Measurements from ENCODE around the gene CAMTA1. TPM values are rescaled to one million over a fixed set of nuclear protein-coding genes. Genes with fewer than 3 reads are reported as not detected.

The CAMTA1 gene
- total and polyA plus RNA-seq, 9 of the 15 experiments (the other 6 are each of a cell fraction or from before 2014, with no cell fraction given), result 43.9 to 161 (median 65.9) TPM

- Histone ChIP-seq H3K27ac (ENCODE audit: extremely low read depth, low read depth, low read length) (no peak overlapping the region), H3K27me3 (ENCODE audit: control insufficient read depth in 2 of 2, insufficient read depth in 2 of 2, low read length in 2 of 2) (peaks cover 48 to 89% of the 10 kb centered on the region in 2 experiments), H3K4me3 (no peak overlapping the region), H4K20me1 (replicated peaks; ENCODE audit: control insufficient read depth, insufficient read depth, low read length) (peaks cover 9% of the 10 kb centered on the region; the same call in 1 of the 2 replicates), H2AFZ (ENCODE audit: low read depth, low read length) (no peak overlapping the region), H3K4me2 (ENCODE audit: insufficient read depth, low read length) (no peak overlapping the region), H3K9me1 (ENCODE audit: control insufficient read depth, insufficient read depth, low read length) (no peaks in the 10 kb centered on the region), H3K9ac (ENCODE audit: insufficient read depth in 1 of 2, low read depth in 2 of 2, low read length in 2 of 2) (no peak overlapping the region), H3K79me2 (ENCODE audit: control insufficient read depth, insufficient read depth, low read length) (no peaks in the 10 kb centered on the region), H3K4me1 (replicated peaks in 1 of 2; ENCODE audit: control insufficient read depth in 2 of 2, insufficient read depth in 2 of 2, low read length in 2 of 2) (no peaks in the 10 kb centered on the region), H3K36me3 (ENCODE audit: control insufficient read depth, insufficient read depth, low read length) (no peaks in the 10 kb centered on the region), H3K9me3 (replicated peaks; ENCODE audit: control insufficient read depth, insufficient read depth, low read depth, low read length) (no peaks in the 10 kb centered on the region)
- ATAC-seq (no peak), DNase-seq (ENCODE audit: extremely low read depth in 1 of 4, low spot score in 3 of 4) (no peak), FAIRE-seq (no peak)
- intact Hi-C loops (cut with micrococcal nuclease) (no loop called here), in situ Hi-C loops (cut with MboI) (no loop called here)
- TF ChIP-seq CBFA2T2 (conservative IDR thresholded peaks at IDR 0.05), result no peak
- no peak for TF ChIP-seq CREB5 (CRISPR knock-in tag; IDR thresholded peaks at IDR 0.05)
- TF ChIP-seq ELF4 (CRISPR knock-in tag; IDR thresholded peaks at IDR 0.05), result no peak
- TF ChIP-seq FOS (IDR thresholded peaks at IDR 0.05; ENCODE audit: extremely low read depth, insufficient read length), result no peak
- no peak for TF ChIP-seq SP2 (IDR thresholded peaks at IDR 0.05; ENCODE audit: extremely low read depth, low read depth, low read length, poor library complexity, severe bottlenecking)
- TF ChIP-seq ZMIZ1 (IDR thresholded peaks at IDR 0.05; ENCODE audit: low read depth in 2 of 2, low read length in 2 of 2), result no peak
- no peak for TF ChIP-seq MTA1 (IDR thresholded peaks at IDR 0.05; ENCODE audit: borderline replicate concordance)
- TF ChIP-seq ZNF77 (CRISPR knock-in tag; IDR thresholded peaks at IDR 0.05), result no peak
- no peak for TF ChIP-seq TFAP4 (CRISPR knock-in tag; IDR thresholded peaks at IDR 0.05; ENCODE audit: borderline replicate concordance)
- TF ChIP-seq ZNF232 (CRISPR knock-in tag; IDR thresholded peaks at IDR 0.05), result no peak
- no peak for TF ChIP-seq ZNF696 (CRISPR knock-in tag; conservative IDR thresholded peaks at IDR 0.05)
- ChIA-PET CTCF (ENCODE audit: low intra/inter-chr PET ratio) (no interaction called here), POLR2A (no interaction called here)
- BruUV-seq (replicated peaks), result no TSS peak
- under 1% methylated on average over 12 of the region's 12 CpGs for WGBS (ENCODE audit: insufficient coverage, low coverage, missing lambda C conversion rate)
Measured at GRCh38 chr1:7095343-7095964, 310.2 kb downstream of the CAMTA1 start.
